Endothelial cell (in vitro differentiated cells): ENCODE data around the gene SLC25A39. TPM values are rescaled to one million over a fixed set of nuclear protein-coding genes. Genes with fewer than 3 reads are reported as not detected.

ENCODE experiments used
- DNase-seq: peaks from one replicate; pipeline ENCODE4 v3.0.0; 2021; ENCODE audit warnings: low spot score
- H3K27ac Mint-ChIP-seq: one replicate; pipeline ENCODE4 v1.8.0; 2021; ENCODE audit warnings: mixed read lengths, inconsistent platforms; ENCODE audit not compliant: unreplicated experiment
- H3K27me3 Mint-ChIP-seq: one replicate; pipeline ENCODE4 v1.8.0; 2021; ENCODE audit warnings: mild to moderate bottlenecking, moderate library complexity, mixed read lengths, inconsistent platforms; ENCODE audit not compliant: unreplicated experiment
- H3K36me3 Mint-ChIP-seq: one replicate; pipeline ENCODE4 v1.8.0; 2021; ENCODE audit warnings: mild to moderate bottlenecking, low read depth, mixed read lengths, inconsistent platforms; ENCODE audit not compliant: unreplicated experiment
- H3K4me1 Mint-ChIP-seq: one replicate; pipeline ENCODE4 v1.8.0; 2021; ENCODE audit warnings: mild to moderate bottlenecking, mixed read lengths, inconsistent platforms; ENCODE audit not compliant: unreplicated experiment
- H3K4me3 Mint-ChIP-seq: one replicate; pipeline ENCODE4 v1.8.0; 2021; ENCODE audit warnings: mild to moderate bottlenecking, mixed read lengths, inconsistent platforms; ENCODE audit not compliant: unreplicated experiment
- H3K9me3 Mint-ChIP-seq: one replicate; pipeline ENCODE4 v1.8.0; 2021; ENCODE audit warnings: mixed read lengths, inconsistent platforms; ENCODE audit not compliant: unreplicated experiment
- CTCF ChIP-seq: fragments of 200-600 bp; sonication (generic); IDR thresholded peaks from one replicate; pipeline ENCODE4 v1.5.0; 2021; ENCODE audit warnings: antibody characterized with exemption; ENCODE audit not compliant: unreplicated experiment
- total RNA-seq: library from RNA; stranded (reverse); fragmentation: NEBNext Ultra II Directional; extraction: Animal tissue kit (Norgen Biotek cat#: 25700); gene quantifications from one replicate; pipeline ENCODE4 v1.2.1, GENCODE V29; 2021; ENCODE audit not compliant: unreplicated experiment

SLC25A39 gene
- total RNA-seq, 1 donor from 2014 or later = 124 TPM

DNA sequence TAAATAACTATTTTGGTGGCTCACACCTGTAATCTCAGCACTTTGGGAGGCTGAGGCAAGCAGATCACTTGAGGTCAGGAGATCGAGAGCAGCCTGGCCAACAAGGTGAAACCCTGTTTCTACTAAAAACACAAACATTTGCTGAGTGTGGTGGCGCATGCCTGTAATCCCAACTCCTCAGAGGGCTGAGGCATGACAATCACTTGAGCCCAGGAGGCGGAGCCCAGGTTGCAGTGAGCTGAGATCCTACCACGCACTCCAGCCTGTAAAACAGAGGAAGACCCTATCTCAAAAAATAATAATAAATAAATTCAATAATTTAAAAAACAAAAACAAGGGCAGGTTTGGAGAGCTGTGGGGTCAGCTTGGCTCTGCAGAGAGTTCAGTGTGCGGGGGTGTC, 51.0 kb downstream of the SLC25A39 start:
- no peak overlapping the region for H3K27ac Mint-ChIP-seq
- TF ChIP-seq CTCF = no peak
- no peaks in the 10 kb centered on the region for H3K36me3 Mint-ChIP-seq
- H3K4me3 Mint-ChIP-seq = no peak overlapping the region
- H3K4me1 Mint-ChIP-seq = peaks cover 4% of the 10 kb centered on the region
- peaks cover 5% of the 10 kb centered on the region for H3K27me3 Mint-ChIP-seq
- H3K9me3 Mint-ChIP-seq = no peaks in the 10 kb centered on the region
- no peak for DNase-seq

- Mint-ChIP-seq H3K9me3 (no peaks in the 10 kb centered on the region), H3K27me3 (peaks cover 5% of the 10 kb centered on the region), H3K36me3 (no peaks in the 10 kb centered on the region), H3K4me3 (no peak overlapping the region), H3K27ac (no peak overlapping the region), H3K4me1 (peaks cover 4% of the 10 kb centered on the region)
- DNase-seq = no peak
- no peak for TF ChIP-seq CTCF
Measured at GRCh38 chr17:44272954-44273353, 51.7 kb downstream of the SLC25A39 start.

GRCh38 chr17:44272321-44272951, 52.2 kb downstream of the SLC25A39 start:
- no peak for TF ChIP-seq CTCF
- H3K27ac Mint-ChIP-seq = no peak overlapping the region
- DNase-seq = no peak
- peaks cover 5% of the 10 kb centered on the region for H3K27me3 Mint-ChIP-seq
- H3K4me3 Mint-ChIP-seq = no peak overlapping the region
- no peaks in the 10 kb centered on the region for H3K36me3 Mint-ChIP-seq
- H3K4me1 Mint-ChIP-seq = peaks cover 4% of the 10 kb centered on the region
- H3K9me3 Mint-ChIP-seq = no peaks in the 10 kb centered on the region

Other genes starting within 250 kb of the SLC25A39 start
- gene HDAC5, start 201.2 kb downstream of the SLC25A39 start, total RNA-seq = 51.4 TPM
- 6.1 TPM for gene HROB, start 182.9 kb downstream of the SLC25A39 start, total RNA-seq
- gene ASB16, start 154.1 kb downstream of the SLC25A39 start, total RNA-seq = not detected
- 39.2 TPM for gene TMUB2, start 137.9 kb downstream of the SLC25A39 start, total RNA-seq
- 152 TPM for gene ATXN7L3, start 124.9 kb downstream of the SLC25A39 start, total RNA-seq
- gene UBTF, start 105.1 kb downstream of the SLC25A39 start, total RNA-seq = 63.8 TPM
- not detected for gene SLC4A1, start 56.7 kb downstream of the SLC25A39 start, total RNA-seq
- 0.82 TPM for gene RUNDC3A, start 16.2 kb downstream of the SLC25A39 start, total RNA-seq
- gene GRN, start 20.5 kb upstream of the SLC25A39 start, total RNA-seq = 904 TPM
- 53.7 TPM for gene FAM171A2, start 39.0 kb upstream of the SLC25A39 start, total RNA-seq
- gene ITGA2B, start 64.8 kb upstream of the SLC25A39 start, total RNA-seq = 4.3 TPM
- 53.3 TPM for gene GPATCH8, start 178.6 kb upstream of the SLC25A39 start, total RNA-seq
- 12.9 TPM for gene FZD2, start 232.7 kb upstream of the SLC25A39 start, total RNA-seq